Endothelial cell (in vitro differentiated cells): ENCODE results near the gene AMIGO2. TPM values are rescaled to one million over a fixed set of nuclear protein-coding genes. Genes with fewer than 3 reads are reported as not detected.
A peak's percentile ranks its signal among the peaks of the same experiment; 100 is the strongest.

ENCODE experiments used
- DNase-seq: peaks from one replicate; pipeline ENCODE4 v3.0.0; 2021; ENCODE audit warnings: low spot score
- H3K27ac Mint-ChIP-seq: one replicate; pipeline ENCODE4 v1.8.0; 2021; ENCODE audit warnings: mixed read lengths, inconsistent platforms; ENCODE audit not compliant: unreplicated experiment
- H3K27me3 Mint-ChIP-seq: one replicate; pipeline ENCODE4 v1.8.0; 2021; ENCODE audit warnings: mild to moderate bottlenecking, moderate library complexity, mixed read lengths, inconsistent platforms; ENCODE audit not compliant: unreplicated experiment
- H3K36me3 Mint-ChIP-seq: one replicate; pipeline ENCODE4 v1.8.0; 2021; ENCODE audit warnings: mild to moderate bottlenecking, low read depth, mixed read lengths, inconsistent platforms; ENCODE audit not compliant: unreplicated experiment
- H3K4me1 Mint-ChIP-seq: one replicate; pipeline ENCODE4 v1.8.0; 2021; ENCODE audit warnings: mild to moderate bottlenecking, mixed read lengths, inconsistent platforms; ENCODE audit not compliant: unreplicated experiment
- H3K4me3 Mint-ChIP-seq: one replicate; pipeline ENCODE4 v1.8.0; 2021; ENCODE audit warnings: mild to moderate bottlenecking, mixed read lengths, inconsistent platforms; ENCODE audit not compliant: unreplicated experiment
- H3K9me3 Mint-ChIP-seq: one replicate; pipeline ENCODE4 v1.8.0; 2021; ENCODE audit warnings: mixed read lengths, inconsistent platforms; ENCODE audit not compliant: unreplicated experiment
- CTCF ChIP-seq: fragments of 200-600 bp; sonication (generic); IDR thresholded peaks from one replicate; pipeline ENCODE4 v1.5.0; 2021; ENCODE audit warnings: antibody characterized with exemption; ENCODE audit not compliant: unreplicated experiment
- long read RNA-seq: library from polyadenylated mRNA; unstranded; transcript quantifications from one replicate; pipeline ENCODE4 v2.0.0, GENCODE V29; 2020; ENCODE audit not compliant: unreplicated experiment
- total RNA-seq: library from RNA; stranded (reverse); fragmentation: NEBNext Ultra II Directional; extraction: Animal tissue kit (Norgen Biotek cat#: 25700); gene quantifications from one replicate; pipeline ENCODE4 v1.2.1, GENCODE V29; 2021; ENCODE audit not compliant: unreplicated experiment

The AMIGO2 gene
- total RNA-seq, result 24.2 TPM
- long read RNA-seq, partial matches to known transcripts, result 0 of 3 reads
- long read RNA-seq, other reads (novel, unspliced or antisense), result 1 of 3 reads

- H3K4me3 Mint-ChIP-seq, result peak within 1 kb of the TSS; percentile 97
- peaks cover 7% of the 10 kb centered on the region for H3K27me3 Mint-ChIP-seq
- no peak for TF ChIP-seq CTCF
- H3K9me3 Mint-ChIP-seq, result no peaks in the 10 kb centered on the region
- H3K27ac Mint-ChIP-seq, result peak within 1 kb of the TSS; percentile 95
- peaks cover 55% of the 10 kb centered on the region for H3K4me1 Mint-ChIP-seq
- DNase-seq, result peak; percentile 65
- H3K36me3 Mint-ChIP-seq, result no peaks in the 10 kb centered on the region
Observed at GRCh38 chr12:47079468-47079980, at the start of gene AMIGO2, which contains the start of gene PCED1B. AMIGO2 (minus strand) TSS chr12:47079959; CDS start chr12:47079002, 957 bp downstream. PCED1B (plus strand) TSS chr12:47079621; CDS start chr12:47235064, 155,443 bp downstream.

DNA sequence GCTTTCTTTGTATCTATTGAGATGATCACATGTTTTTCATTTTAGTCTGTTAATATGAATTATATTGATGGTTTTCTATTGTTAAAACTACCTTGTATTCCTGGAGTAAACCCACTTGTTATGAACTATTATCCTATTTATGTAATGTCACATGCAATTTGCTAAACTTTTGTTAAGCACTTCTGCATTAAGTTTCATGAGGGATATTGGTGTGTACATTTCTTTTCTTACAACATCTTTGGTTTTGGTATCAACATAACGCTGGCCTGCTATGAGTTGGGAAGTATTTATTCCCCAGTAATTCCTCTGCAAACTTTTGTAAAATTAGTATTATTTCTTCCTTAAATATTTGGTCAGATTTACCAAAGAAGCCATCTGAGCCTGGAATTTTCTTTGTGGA, 46.5 kb upstream of the AMIGO2 start:
- Mint-ChIP-seq H3K4me3 (no peak overlapping the region), H3K4me1 (peaks cover 10% of the 10 kb centered on the region), H3K36me3 (no peaks in the 10 kb centered on the region), H3K9me3 (no peaks in the 10 kb centered on the region), H3K27ac (no peak overlapping the region), H3K27me3 (no peaks in the 10 kb centered on the region)
- no peak for DNase-seq
- TF ChIP-seq CTCF, result no peak

DNA sequence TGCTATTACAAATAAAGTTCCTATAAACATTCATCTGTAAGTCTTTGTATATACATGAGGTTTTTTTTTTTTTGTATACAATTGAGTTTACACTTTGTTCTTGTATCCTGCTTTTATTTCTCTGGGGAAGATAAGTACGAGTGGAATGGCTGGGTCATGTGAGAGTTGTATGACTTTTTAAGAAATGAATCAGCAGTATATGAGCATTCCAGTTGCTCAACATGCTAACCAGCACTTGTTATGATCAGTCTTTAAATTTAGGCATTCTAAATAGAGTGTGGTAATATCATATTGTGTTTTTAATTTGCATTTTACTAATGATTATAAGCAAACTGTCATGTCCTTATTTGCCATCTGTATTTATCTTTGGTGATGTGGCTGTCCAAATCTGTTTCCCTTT, 44.7 kb upstream of the AMIGO2 start:
- no peak overlapping the region for H3K4me3 Mint-ChIP-seq
- no peaks in the 10 kb centered on the region for H3K9me3 Mint-ChIP-seq
- H3K4me1 Mint-ChIP-seq, result peaks cover 10% of the 10 kb centered on the region
- no peaks in the 10 kb centered on the region for H3K27me3 Mint-ChIP-seq
- H3K27ac Mint-ChIP-seq, result no peak overlapping the region
- no peaks in the 10 kb centered on the region for H3K36me3 Mint-ChIP-seq
- no peak for TF ChIP-seq CTCF
- DNase-seq, result no peak

- no peak overlapping the region for H3K27ac Mint-ChIP-seq
- peaks cover 1% of the 10 kb centered on the region for H3K36me3 Mint-ChIP-seq
- H3K4me1 Mint-ChIP-seq, result peaks cover 6% of the 10 kb centered on the region
- DNase-seq, result no peak
- no peaks in the 10 kb centered on the region for H3K9me3 Mint-ChIP-seq
- no peak overlapping the region for H3K4me3 Mint-ChIP-seq
- H3K27me3 Mint-ChIP-seq, result no peaks in the 10 kb centered on the region
- TF ChIP-seq CTCF, result no peak
Observed at GRCh38 chr12:47123730-47124129, 44.0 kb upstream of the AMIGO2 start.

DNA sequence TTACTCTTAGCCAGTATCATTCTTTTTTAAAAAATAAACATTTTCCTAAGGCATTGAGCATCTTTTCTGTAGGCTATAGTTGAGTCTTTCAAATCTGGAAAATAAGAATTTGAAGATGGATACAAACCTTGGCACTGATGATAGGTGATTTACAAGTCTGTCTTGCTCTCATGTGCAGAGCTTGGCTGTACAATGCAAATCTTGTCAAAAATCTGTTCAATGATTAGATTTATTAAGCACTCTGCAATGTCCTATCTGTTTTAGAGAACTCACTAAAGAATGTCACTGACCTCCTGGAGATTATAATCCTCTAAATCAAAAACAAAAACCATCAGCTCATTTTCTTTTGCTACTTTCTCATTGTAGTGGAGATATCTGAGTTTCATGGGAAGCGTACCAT, 42.8 kb upstream of the AMIGO2 start:
- Mint-ChIP-seq H3K9me3 (no peaks in the 10 kb centered on the region), H3K27me3 (no peaks in the 10 kb centered on the region), H3K27ac (no peak overlapping the region), H3K36me3 (peaks cover 5% of the 10 kb centered on the region), H3K4me1 (no peaks in the 10 kb centered on the region), H3K4me3 (no peak overlapping the region)
- no peak for DNase-seq
- TF ChIP-seq CTCF, result no peak
